CD14-positive monocyte (primary cell): Measurements from ENCODE around the gene C9orf43. TPM values are rescaled to one million over a fixed set of nuclear protein-coding genes. Genes with fewer than 3 reads are reported as not detected.

ENCODE experiments used
- DNase-seq, 3 donors: peaks; one replicate each; pipeline ENCODE4 v3.0.0-alpha.2; 2011 to 2022
- H2AFZ ChIP-seq: 2 replicates; pipeline ENCODE4 v1.6.0; 2012; ENCODE audit warnings: mild to moderate bottlenecking, low read depth, low read length, inconsistent platforms; ENCODE audit not compliant: insufficient read depth, poor library complexity, severe bottlenecking
- H3K27ac ChIP-seq, 2 donors: 1 replicate in 1 of 2; 2 replicates in 1 of 2; pipeline ENCODE4 v1.5.1; 2012 to 2013; ENCODE audit warnings: low read length in 2 of 2, control low read depth in 1 of 2, inconsistent platforms in 1 of 2, low read depth in 1 of 2, mild to moderate bottlenecking in 1 of 2
- H3K27me3 ChIP-seq, 2 donors: one replicate each; pipeline versions ENCODE4 v1.6.0 to v1.6.1; 2011 to 2013; ENCODE audit warnings: low read length in 2 of 2; ENCODE audit not compliant: control insufficient read depth in 2 of 2, insufficient read depth in 2 of 2
- H3K36me3 ChIP-seq, 2 donors: replicated peaks in 1 of 2; 1 replicate in 1 of 2; 2 replicates in 1 of 2; pipeline versions ENCODE4 v1.5.1 to v1.6.1; 2012 to 2013; ENCODE audit warnings: low read length in 2 of 2, control low read depth in 1 of 2, inconsistent platforms in 1 of 2, mild to moderate bottlenecking in 1 of 2; ENCODE audit not compliant: insufficient read depth in 2 of 2, control insufficient read depth in 1 of 2
- H3K4me1 ChIP-seq, 2 donors: 1 replicate in 1 of 2; 2 replicates in 1 of 2; pipeline versions ENCODE4 v1.5.1 to v1.6.1; 2012 to 2013; ENCODE audit warnings: low read length in 2 of 2, control low read depth in 1 of 2, inconsistent platforms in 1 of 2, mild to moderate bottlenecking in 1 of 2, moderate library complexity in 1 of 2; ENCODE audit not compliant: insufficient read depth in 2 of 2, control insufficient read depth in 1 of 2
- H3K4me2 ChIP-seq: replicated peaks from 2 replicates; pipeline ENCODE3; 2012; ENCODE audit warnings: low read length, moderate library complexity, mild to moderate bottlenecking; ENCODE audit not compliant: poor library complexity, severe bottlenecking; ENCODE audit errors: extremely low read depth
- H3K4me3 ChIP-seq, 3 experiments: fragments of 200-600 bp in 1 of 3; sonication (generic) in 1 of 3; replicated peaks in 1 of 3; 1 replicate in 2 of 3; 2 replicates in 1 of 3; pipeline ENCODE4 v1.5.1; 2011 to 2013; ENCODE audit warnings: low read length in 3 of 3, mild to moderate bottlenecking in 3 of 3, control low read depth in 2 of 3, low read depth in 2 of 3, inconsistent platforms in 1 of 3, moderate library complexity in 1 of 3
- H3K79me2 ChIP-seq: 2 replicates; pipeline ENCODE4 v1.6.0; 2012; ENCODE audit warnings: mild to moderate bottlenecking, control low read depth, inconsistent platforms, low read length, moderate library complexity; ENCODE audit not compliant: insufficient read depth
- H3K9ac ChIP-seq: 2 replicates; pipeline ENCODE4 v1.6.0; 2017; ENCODE audit warnings: low read length, mild to moderate bottlenecking; ENCODE audit not compliant: insufficient read depth, poor library complexity, severe bottlenecking
- H3K9me3 ChIP-seq, 2 donors: replicated peaks in 1 of 2; 1 replicate in 1 of 2; 2 replicates in 1 of 2; pipeline versions ENCODE4 v1.5.1 to v1.6.1; 2012 to 2013; ENCODE audit warnings: low read length in 2 of 2, control low read depth in 1 of 2; ENCODE audit not compliant: control insufficient read depth in 1 of 2, insufficient read depth in 1 of 2
- H4K20me1 ChIP-seq: 2 replicates; pipeline ENCODE4 v1.6.0; 2012; ENCODE audit warnings: mild to moderate bottlenecking, low read length, control low read depth, moderate library complexity; ENCODE audit not compliant: insufficient read depth
- H3K27ac Mint-ChIP-seq, 7 donors: one replicate each; pipeline ENCODE4 v1.8.0; 2020; ENCODE audit warnings: mild to moderate bottlenecking in 7 of 7, mixed read lengths in 7 of 7, moderate library complexity in 6 of 7, inconsistent platforms in 2 of 7
- H3K27me3 Mint-ChIP-seq, 3 donors: one replicate each; pipeline ENCODE4 v1.8.0; 2021 to 2022; ENCODE audit warnings: low read depth in 3 of 3, mild to moderate bottlenecking in 3 of 3, mixed read lengths in 3 of 3, moderate library complexity in 3 of 3, inconsistent platforms in 1 of 3
- H3K36me3 Mint-ChIP-seq, 2 donors: one replicate each; pipeline ENCODE4 v1.8.0; 2020; ENCODE audit warnings: mixed read lengths in 2 of 2, inconsistent platforms in 1 of 2, mild to moderate bottlenecking in 1 of 2
- H3K4me1 Mint-ChIP-seq: one replicate; pipeline ENCODE4 v1.8.0; 2020; ENCODE audit warnings: mild to moderate bottlenecking, mixed read lengths
- H3K4me3 Mint-ChIP-seq, 2 donors: one replicate each; pipeline ENCODE4 v1.8.0; 2020; ENCODE audit warnings: mild to moderate bottlenecking in 2 of 2, mixed read lengths in 2 of 2, moderate library complexity in 1 of 2
- H3K9me3 Mint-ChIP-seq, 7 donors: one replicate each; pipeline ENCODE4 v1.8.0; 2020 to 2022; ENCODE audit warnings: mixed read lengths in 7 of 7, mild to moderate bottlenecking in 6 of 7, moderate library complexity in 6 of 7, inconsistent platforms in 2 of 7
- WGBS: methylation state at CpG from one replicate; pipeline ENCODE4 v1.1.5; 2013; ENCODE audit warnings: missing lambda C conversion rate; ENCODE audit not compliant: insufficient coverage; 5-methylcytosine and 5-hydroxymethylcytosine counted together
- intact Hi-C, 2 donors: fragments of 100-400 bp; cut with micrococcal nuclease; formaldehyde crosslinking; loops; one replicate each; pipeline versions ENCODE4 v1.15.0 to v1.15.1; 2023
- polyA plus RNA-seq, 3 donors: library from polyadenylated mRNA; depleted of rRNA in 1 of 3; unstranded in 2 of 3; stranded (reverse) in 1 of 3; fragments of 300-500 nt in 2 of 3; fragments of >200 nt in 1 of 3; fragmentation: Illumina TruSeq in 2 of 3; gene quantifications; 1 replicate in 2 of 3; 2 replicates in 1 of 3; pipeline ENCODE4 v1.2.3, GENCODE V29; 2012 to 2021
- TF ChIP-seq, protein P1 (sequence below): fragments of 200-600 bp; IDR thresholded peaks from one replicate; pipeline ENCODE4 v1.8.0; 2022; ENCODE audit warnings: antibody characterized with exemption, mild to moderate bottlenecking

C9orf43 gene
- polyA plus RNA-seq, 3 donors: 0.17 TPM; not detected in 2

DNA sequence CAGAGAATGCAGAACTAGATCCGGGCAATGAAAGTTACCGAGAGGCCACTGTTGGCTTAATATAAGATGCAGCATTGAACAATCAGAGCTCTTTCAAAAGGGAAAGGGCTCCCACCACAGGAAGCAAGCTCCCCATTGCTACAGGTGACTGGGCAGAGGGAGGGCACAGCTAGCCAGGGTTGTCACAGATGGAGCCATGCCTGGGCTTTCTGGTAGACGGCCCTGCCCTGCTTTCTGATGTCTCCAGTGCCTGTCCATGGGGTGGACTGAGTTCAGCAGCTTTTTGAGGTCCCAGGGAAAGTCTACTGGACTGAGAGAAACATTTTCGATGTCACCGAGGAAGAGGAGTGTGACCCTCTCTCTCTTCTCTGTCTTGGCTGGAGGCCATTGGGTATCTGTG, 67.1 kb downstream of the C9orf43 start:
- Histone ChIP-seq H3K36me3 (no peaks in the 10 kb centered on the region), H3K9me3 (no peaks in the 10 kb centered on the region), H3K27ac (no peak overlapping the region), H3K4me3 (no peak overlapping the region), H3K4me1 (no peaks in the 10 kb centered on the region), H3K27me3 (no peaks in the 10 kb centered on the region), H4K20me1 (no peaks in the 10 kb centered on the region), H3K4me2 (no peak overlapping the region), H2AFZ (no peak overlapping the region), H3K9ac (no peak overlapping the region), H3K79me2 (no peaks in the 10 kb centered on the region)
- H3K4me3 Mint-ChIP-seq: no peak overlapping the region
- intact Hi-C loops: no loop called here
- peaks cover 0 to 3% (median 2%) of the 10 kb centered on the region in 3 donors for H3K27me3 Mint-ChIP-seq
- H3K9me3 Mint-ChIP-seq: peaks cover 0 to 3% (median 0%) of the 10 kb centered on the region in 7 donors
- 96% methylated on average over 5 of the region's 5 CpGs for WGBS
- H3K27ac Mint-ChIP-seq: no peak overlapping the region
- no peak for DNase-seq
- no peaks in the 10 kb centered on the region for H3K36me3 Mint-ChIP-seq
- peaks cover 5% of the 10 kb centered on the region for H3K4me1 Mint-ChIP-seq
- TF ChIP-seq, protein P1, sequence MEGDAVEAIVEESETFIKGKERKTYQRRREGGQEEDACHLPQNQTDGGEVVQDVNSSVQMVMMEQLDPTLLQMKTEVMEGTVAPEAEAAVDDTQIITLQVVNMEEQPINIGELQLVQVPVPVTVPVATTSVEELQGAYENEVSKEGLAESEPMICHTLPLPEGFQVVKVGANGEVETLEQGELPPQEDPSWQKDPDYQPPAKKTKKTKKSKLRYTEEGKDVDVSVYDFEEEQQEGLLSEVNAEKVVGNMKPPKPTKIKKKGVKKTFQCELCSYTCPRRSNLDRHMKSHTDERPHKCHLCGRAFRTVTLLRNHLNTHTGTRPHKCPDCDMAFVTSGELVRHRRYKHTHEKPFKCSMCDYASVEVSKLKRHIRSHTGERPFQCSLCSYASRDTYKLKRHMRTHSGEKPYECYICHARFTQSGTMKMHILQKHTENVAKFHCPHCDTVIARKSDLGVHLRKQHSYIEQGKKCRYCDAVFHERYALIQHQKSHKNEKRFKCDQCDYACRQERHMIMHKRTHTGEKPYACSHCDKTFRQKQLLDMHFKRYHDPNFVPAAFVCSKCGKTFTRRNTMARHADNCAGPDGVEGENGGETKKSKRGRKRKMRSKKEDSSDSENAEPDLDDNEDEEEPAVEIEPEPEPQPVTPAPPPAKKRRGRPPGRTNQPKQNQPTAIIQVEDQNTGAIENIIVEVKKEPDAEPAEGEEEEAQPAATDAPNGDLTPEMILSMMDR: no peak

DNA sequence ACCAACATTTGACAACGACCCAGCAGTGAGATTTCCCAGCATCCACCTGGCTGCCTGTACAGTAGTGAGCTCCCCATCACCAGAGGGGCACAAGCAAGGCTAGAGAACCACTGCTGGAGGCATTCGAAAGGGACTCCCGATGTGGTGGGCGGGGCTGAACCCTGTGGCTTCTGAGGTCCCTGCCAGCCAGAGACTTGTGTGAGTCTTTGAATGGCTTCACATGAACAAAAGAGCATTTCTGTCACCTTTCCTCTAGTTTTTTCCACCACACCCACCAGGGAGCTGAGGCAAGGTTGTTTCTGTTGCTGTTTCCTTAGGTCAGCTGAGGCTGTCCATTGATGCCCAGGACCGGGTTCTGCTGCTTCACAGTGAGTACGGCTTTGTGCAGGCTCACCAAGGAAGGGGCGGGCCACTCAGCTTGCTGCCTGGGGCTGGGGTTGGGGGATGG, 68.7 kb downstream of the C9orf43 start:
- intact Hi-C loops: no loop called here
- Histone ChIP-seq H2AFZ (no peak overlapping the region), H3K4me3 (no peak overlapping the region), H3K36me3 (no peaks in the 10 kb centered on the region), H3K27me3 (no peaks in the 10 kb centered on the region), H3K9ac (no peak overlapping the region), H3K79me2 (no peaks in the 10 kb centered on the region), H3K4me2 (no peak overlapping the region), H3K4me1 (no peaks in the 10 kb centered on the region), H4K20me1 (no peaks in the 10 kb centered on the region), H3K9me3 (no peaks in the 10 kb centered on the region), H3K27ac (no peak overlapping the region)
- peak overlapping the region in 2 of 7 donors; percentile 2 to 33 for H3K27ac Mint-ChIP-seq
- H3K9me3 Mint-ChIP-seq: peaks cover 0 to 3% (median 0%) of the 10 kb centered on the region in 7 donors
- H3K4me1 Mint-ChIP-seq: peaks cover 5% of the 10 kb centered on the region
- H3K36me3 Mint-ChIP-seq: no peaks in the 10 kb centered on the region
- 94% methylated on average over 5 of the region's 7 CpGs for WGBS
- no peak for DNase-seq
- peaks cover 0 to 3% (median 2%) of the 10 kb centered on the region in 3 donors for H3K27me3 Mint-ChIP-seq
- H3K4me3 Mint-ChIP-seq: no peak overlapping the region
- TF ChIP-seq, protein P1: no peak

Other genes starting within 250 kb of the C9orf43 start
- gene FKBP15, start 189.5 kb upstream of the C9orf43 start, polyA plus RNA-seq: 100 to 1,000 TPM in 1 of 3 donors, 10 to 100 TPM in 2; 32.3 to 120 (median 55.7) TPM
- gene SLC31A1, start 189.2 kb upstream of the C9orf43 start, polyA plus RNA-seq: 10 to 100 TPM; 20.4 to 49.0 (median 38.8) TPM
- 10 to 100 TPM; 17.9 to 87.8 (median 77.8) TPM for gene CDC26, start 135.2 kb upstream of the C9orf43 start, polyA plus RNA-seq
- 10 to 100 TPM; 13.0 to 23.8 (median 22.1) TPM for gene PRPF4, start 135.1 kb upstream of the C9orf43 start, polyA plus RNA-seq
- gene RNF183, start 107.4 kb upstream of the C9orf43 start, polyA plus RNA-seq: not detected
- gene WDR31, start 70.5 kb upstream of the C9orf43 start, polyA plus RNA-seq: under 1 TPM in 2 of 3 donors, not detected in 1; 0.05 to 0.11 TPM
- under 1 TPM in 1 of 3 donors, not detected in 2; 0.16 TPM for gene BSPRY, start 61.2 kb upstream of the C9orf43 start, polyA plus RNA-seq
- 10 to 100 TPM in 1 of 3 donors, 1 to 10 TPM in 2; 8.3 to 12.0 (median 9.2) TPM for gene HDHD3, start 33.8 kb upstream of the C9orf43 start, polyA plus RNA-seq
- gene ALAD, start 9.5 kb upstream of the C9orf43 start, polyA plus RNA-seq: 10 to 100 TPM; 17.1 to 24.6 (median 20.9) TPM
- 100 to 1,000 TPM in 1 of 3 donors, 10 to 100 TPM in 2; 36.1 to 113 (median 92.1) TPM for gene POLE3, start 72 bp upstream of the C9orf43 start, polyA plus RNA-seq
- 10 to 100 TPM in 2 of 3 donors, 1 to 10 TPM in 1; 9.1 to 16.2 (median 15.8) TPM for gene RGS3, start 53.0 kb downstream of the C9orf43 start, polyA plus RNA-seq